ENCODE results near the gene MAP2K7. TPM values are rescaled to one million over a fixed set of nuclear protein-coding genes. Genes with fewer than 3 reads are reported as not detected.

MAP2K7 gene
- total and polyA plus RNA-seq, 12 donors = 13.1 to 53.8 (median 24.6) TPM

DNA sequence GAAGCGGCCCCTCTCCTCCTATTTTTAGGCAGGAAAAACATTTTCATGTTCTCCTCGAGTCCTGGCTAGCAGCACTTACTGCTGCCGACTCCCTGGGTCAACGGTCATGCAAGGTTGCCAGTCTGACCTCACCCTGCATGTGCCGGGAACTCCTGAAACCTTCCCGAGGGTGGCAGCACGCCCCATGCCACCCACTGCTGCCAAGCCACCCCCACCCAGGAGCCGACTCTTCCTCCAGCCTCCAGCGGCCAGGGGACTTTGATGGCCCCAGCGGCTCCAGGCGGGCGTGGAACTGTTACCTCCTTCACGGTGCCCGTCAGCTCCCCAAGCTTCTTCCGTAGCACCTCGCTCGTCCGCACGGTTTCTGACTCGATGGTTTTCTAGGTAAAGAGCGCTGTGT lies 31.1 kb downstream of the MAP2K7 start:
- Histone ChIP-seq H3K27me3 (no peaks in the 10 kb centered on the region), H3K27ac (no peak overlapping the region), H3K4me1 (peaks cover 0 to 5% (median under 1%) of the 10 kb centered on the region in 9 donors), H3K9me3 (no peaks in the 10 kb centered on the region), H3K36me3 (peaks cover 24 to 100% (median 80%) of the 10 kb centered on the region in 9 donors), H3K4me3 (no peak overlapping the region)
- DNase-seq (no peak), ATAC-seq (no peak)
- intact Hi-C loops (cut with DNase I) = no loop called here
- 90 to 91% methylated on average over 21 of the region's 21 CpGs for WGBS, 2 donors
- TF ChIP-seq, protein P1, sequence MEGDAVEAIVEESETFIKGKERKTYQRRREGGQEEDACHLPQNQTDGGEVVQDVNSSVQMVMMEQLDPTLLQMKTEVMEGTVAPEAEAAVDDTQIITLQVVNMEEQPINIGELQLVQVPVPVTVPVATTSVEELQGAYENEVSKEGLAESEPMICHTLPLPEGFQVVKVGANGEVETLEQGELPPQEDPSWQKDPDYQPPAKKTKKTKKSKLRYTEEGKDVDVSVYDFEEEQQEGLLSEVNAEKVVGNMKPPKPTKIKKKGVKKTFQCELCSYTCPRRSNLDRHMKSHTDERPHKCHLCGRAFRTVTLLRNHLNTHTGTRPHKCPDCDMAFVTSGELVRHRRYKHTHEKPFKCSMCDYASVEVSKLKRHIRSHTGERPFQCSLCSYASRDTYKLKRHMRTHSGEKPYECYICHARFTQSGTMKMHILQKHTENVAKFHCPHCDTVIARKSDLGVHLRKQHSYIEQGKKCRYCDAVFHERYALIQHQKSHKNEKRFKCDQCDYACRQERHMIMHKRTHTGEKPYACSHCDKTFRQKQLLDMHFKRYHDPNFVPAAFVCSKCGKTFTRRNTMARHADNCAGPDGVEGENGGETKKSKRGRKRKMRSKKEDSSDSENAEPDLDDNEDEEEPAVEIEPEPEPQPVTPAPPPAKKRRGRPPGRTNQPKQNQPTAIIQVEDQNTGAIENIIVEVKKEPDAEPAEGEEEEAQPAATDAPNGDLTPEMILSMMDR (IDR thresholded peaks at IDR 0.05) = no peak

DNA sequence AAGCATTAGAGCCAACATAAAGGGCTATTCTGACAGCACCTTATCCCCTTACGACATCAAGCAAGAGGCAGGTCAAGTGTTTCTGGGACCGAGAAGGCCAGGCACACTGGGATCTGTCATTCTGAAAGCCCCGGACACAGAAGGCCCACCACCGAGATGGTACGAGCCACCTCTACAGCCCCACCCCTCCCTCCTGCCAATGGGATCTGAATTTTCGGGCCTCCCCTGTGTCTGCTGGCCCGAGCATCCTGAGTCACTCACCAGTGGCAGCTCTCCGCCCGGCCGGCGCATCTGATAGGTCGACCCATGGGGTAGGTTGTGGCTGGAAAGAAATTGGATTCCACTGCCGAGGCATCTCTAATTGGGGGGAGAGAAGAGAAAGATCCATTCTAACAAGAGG lies 37.2 kb downstream of the MAP2K7 start:
- intact Hi-C loops (cut with DNase I) = loop anchor here in 6 of 10 donors (5.0 to 10.0 kb wide), 4 partner anchors 64 to 314 kb away; partner anchors contain the start of gene ELAVL1 (in 2 of the 6)
- no peak overlapping the region for H3K27ac ChIP-seq
- H3K4me3 ChIP-seq = no peak overlapping the region
- ATAC-seq = no peak
- TF ChIP-seq, protein P1 (IDR thresholded peaks at IDR 0.05) = no peak
- WGBS, 2 donors = 92 to 94% methylated on average over 13 of the region's 13 CpGs
- peaks cover 4 to 58% (median 39%) of the 10 kb centered on the region in 9 donors for H3K36me3 ChIP-seq
- H3K9me3 ChIP-seq = no peaks in the 10 kb centered on the region
- peaks cover 4 to 28% (median 15%) of the 10 kb centered on the region in 9 donors for H3K4me1 ChIP-seq
- no peaks in the 10 kb centered on the region for H3K27me3 ChIP-seq
- no peak for DNase-seq

DNA sequence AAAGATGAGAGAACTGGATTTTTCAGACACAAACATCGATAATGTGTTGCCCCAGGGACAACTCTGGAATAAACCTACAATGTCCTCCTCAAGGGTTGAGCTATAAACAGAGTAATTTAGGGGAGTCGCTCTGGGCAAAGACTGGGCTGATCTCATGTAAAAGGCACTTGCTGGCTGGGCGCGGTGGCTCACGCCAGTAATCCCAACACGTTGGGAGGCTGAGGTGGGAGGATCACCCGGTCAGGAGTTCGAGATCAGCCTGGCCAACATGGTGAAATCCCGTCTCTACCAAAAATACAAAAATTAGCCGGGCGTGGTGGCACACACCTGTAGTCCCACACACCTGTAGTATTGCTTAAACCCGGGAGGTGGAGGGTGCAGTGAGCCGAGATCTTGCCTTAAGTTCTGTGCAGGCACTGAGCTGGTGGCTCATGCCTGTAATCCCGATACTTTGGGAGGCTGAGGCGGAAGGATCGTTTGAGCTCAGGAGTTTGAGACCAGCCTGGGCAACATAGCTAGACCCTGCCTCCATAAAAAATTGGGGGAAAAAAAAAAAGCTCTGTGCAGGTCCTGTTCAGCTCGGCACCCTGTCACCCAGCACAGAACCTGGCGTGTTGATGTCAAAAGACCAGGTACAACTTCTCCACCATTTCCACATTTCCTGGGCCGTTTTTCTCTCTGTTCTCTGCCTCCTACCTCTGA lies 38.4 kb downstream of the MAP2K7 start:
- Histone ChIP-seq H3K27ac (no peak overlapping the region), H3K36me3 (peaks cover 0 to 46% (median 27%) of the 10 kb centered on the region in 9 donors), H3K9me3 (no peaks in the 10 kb centered on the region), H3K27me3 (no peaks in the 10 kb centered on the region), H3K4me3 (peak overlapping the region in 6 of 10 donors; percentile 72 to 99 (median 87)), H3K4me1 (peaks cover 4 to 26% (median 13%) of the 10 kb centered on the region in 9 donors)
- DNase-seq (no peak), ATAC-seq (no peak)
- TF ChIP-seq, protein P1 (IDR thresholded peaks at IDR 0.05) = no peak
- 92 to 93% methylated on average over 19 of the region's 19 CpGs for WGBS, 2 donors
- intact Hi-C loops (cut with DNase I) = loop anchor here in 6 of 10 donors (5.0 to 10.0 kb wide), 4 partner anchors 63 to 313 kb away; partner anchors contain the start of gene ELAVL1 (in 2 of the 6)

DNA sequence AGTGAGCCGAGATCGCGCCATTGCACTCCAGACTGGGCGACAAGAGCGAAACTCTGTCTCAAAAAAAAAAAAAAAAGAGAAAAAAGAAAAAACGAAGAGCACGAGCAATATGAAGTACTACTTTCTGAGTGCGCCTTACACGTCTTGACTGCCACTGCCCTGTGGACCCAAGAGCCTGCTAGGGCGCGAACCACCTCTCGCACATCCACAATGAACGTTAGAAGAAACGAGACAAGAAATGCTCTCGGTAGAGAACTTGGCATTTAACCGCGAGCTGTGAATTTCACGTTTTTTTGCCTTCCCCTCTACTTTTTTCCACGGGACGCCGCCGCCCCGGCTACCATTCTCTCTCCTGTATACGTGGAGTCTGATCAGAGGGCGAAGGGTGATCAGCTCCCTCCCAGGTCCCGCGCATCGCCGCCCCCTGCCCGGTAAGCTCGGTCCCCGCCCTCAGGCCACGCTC lies 39.3 kb downstream of the MAP2K7 start:
- peaks cover 0 to 36% (median 18%) of the 10 kb centered on the region in 9 donors for H3K36me3 ChIP-seq
- peak overlapping the region; percentile 67 to 99 (median 89) for H3K4me3 ChIP-seq
- intact Hi-C loops (cut with DNase I) = loop anchor here in 6 of 10 donors (5.0 to 10.0 kb wide), 4 partner anchors 62 to 312 kb away; partner anchors contain the start of gene ELAVL1 (in 2 of the 6)
- peaks cover 4 to 26% (median 13%) of the 10 kb centered on the region in 9 donors for H3K4me1 ChIP-seq
- ATAC-seq (peak in 3 of 8 donors; percentile 3 to 50 (median 15)), DNase-seq (no peak)
- peaks cover 0 to under 1% (median 0%) of the 10 kb centered on the region in 11 donors for H3K9me3 ChIP-seq
- peak overlapping the region; percentile 85 to 98 (median 96) for H3K27ac ChIP-seq
- no peaks in the 10 kb centered on the region for H3K27me3 ChIP-seq
- TF ChIP-seq, protein P1 (IDR thresholded peaks at IDR 0.05) = no peak
- WGBS, 2 donors = 4 to 6% methylated on average over 33 of the region's 33 CpGs
